Osteocyte (in vitro differentiated cells): ENCODE data around the gene TPP1. TPM values are rescaled to one million over a fixed set of nuclear protein-coding genes. Genes with fewer than 3 reads are reported as not detected.

Experiments used
- DNase-seq: peaks from one replicate; pipeline ENCODE4 v3.0.0; 2021; ENCODE audit warnings: mixed read lengths; ENCODE audit not compliant: unreplicated experiment; ENCODE audit errors: extremely low spot score
- H3K27ac Mint-ChIP-seq: one replicate; pipeline ENCODE4 v1.8.0; 2021; ENCODE audit warnings: mild to moderate bottlenecking, mixed read lengths; ENCODE audit not compliant: unreplicated experiment
- H3K27me3 Mint-ChIP-seq: one replicate; pipeline ENCODE4 v1.8.0; 2021; ENCODE audit warnings: mixed read lengths; ENCODE audit not compliant: unreplicated experiment
- H3K36me3 Mint-ChIP-seq: one replicate; pipeline ENCODE4 v1.8.0; 2021; ENCODE audit warnings: mixed read lengths; ENCODE audit not compliant: unreplicated experiment
- H3K4me1 Mint-ChIP-seq: one replicate; pipeline ENCODE4 v1.8.0; 2021; ENCODE audit warnings: mixed read lengths; ENCODE audit not compliant: unreplicated experiment
- H3K4me3 Mint-ChIP-seq: one replicate; pipeline ENCODE4 v1.8.0; 2021; ENCODE audit warnings: mild to moderate bottlenecking, moderate library complexity, mixed read lengths; ENCODE audit not compliant: unreplicated experiment
- H3K9me3 Mint-ChIP-seq: one replicate; pipeline ENCODE4 v1.8.0; 2021; ENCODE audit warnings: mixed read lengths; ENCODE audit not compliant: unreplicated experiment
- CTCF ChIP-seq: fragments of 200-600 bp; sonication (generic); IDR thresholded peaks from 2 replicates; pipeline ENCODE4 v1.5.0; 2021; ENCODE audit warnings: antibody characterized with exemption, mild to moderate bottlenecking, moderate library complexity
- total RNA-seq: library from RNA; stranded (reverse); gene quantifications from 2 replicates; pipeline ENCODE4 v1.2.1, GENCODE V29; 2021

Gene TPP1
- total RNA-seq, 1 donor from 2014 or later: 157 TPM

GRCh38 chr11:6632116-6633073, 13.2 kb upstream of the TPP1 start:
- Mint-ChIP-seq H3K9me3 (no peaks in the 10 kb centered on the region), H3K27ac (no peak overlapping the region), H3K27me3 (no peaks in the 10 kb centered on the region), H3K36me3 (peaks cover 22% of the 10 kb centered on the region), H3K4me3 (no peak overlapping the region), H3K4me1 (no peaks in the 10 kb centered on the region)
- DNase-seq: no peak
- TF ChIP-seq CTCF: no peak

GRCh38 chr11:6631361-6631890, 12.2 kb upstream of the TPP1 start:
- Mint-ChIP-seq H3K36me3 (peaks cover 30% of the 10 kb centered on the region), H3K4me3 (no peak overlapping the region), H3K4me1 (no peaks in the 10 kb centered on the region), H3K27ac (no peak overlapping the region), H3K27me3 (no peaks in the 10 kb centered on the region), H3K9me3 (no peaks in the 10 kb centered on the region)
- no peak for TF ChIP-seq CTCF
- DNase-seq: no peak

- Mint-ChIP-seq H3K36me3 (peaks cover 32% of the 10 kb centered on the region), H3K4me3 (no peak overlapping the region), H3K27me3 (no peaks in the 10 kb centered on the region), H3K27ac (no peak overlapping the region), H3K4me1 (no peaks in the 10 kb centered on the region), H3K9me3 (no peaks in the 10 kb centered on the region)
- no peak for TF ChIP-seq CTCF
- no peak for DNase-seq
Observed at GRCh38 chr11:6630632-6631291, 11.5 kb upstream of the TPP1 start.

GRCh38 chr11:6629892-6630631, 10.8 kb upstream of the TPP1 start:
- H3K27me3 Mint-ChIP-seq: no peaks in the 10 kb centered on the region
- H3K27ac Mint-ChIP-seq: no peak overlapping the region
- no peak for DNase-seq
- H3K36me3 Mint-ChIP-seq: peaks cover 35% of the 10 kb centered on the region
- TF ChIP-seq CTCF: no peak
- H3K4me3 Mint-ChIP-seq: no peak overlapping the region
- no peaks in the 10 kb centered on the region for H3K4me1 Mint-ChIP-seq
- H3K9me3 Mint-ChIP-seq: no peaks in the 10 kb centered on the region
